Astrocyte (in vitro differentiated cells and primary cell): ENCODE results near the gene SORL1.

ENCODE experiments used
- EZH2 ChIP-seq: IDR thresholded peaks from 2 replicates; pipeline ENCODE4 v1.6.1; 2012; ENCODE audit warnings: mild to moderate bottlenecking, low read length, inconsistent platforms; ENCODE audit not compliant: insufficient read depth
- TF ChIP-seq, protein P1 (sequence below): IDR thresholded peaks from 2 replicates; pipeline ENCODE4 v1.5.1; 2011; ENCODE audit warnings: low read depth, mild to moderate bottlenecking, inconsistent platforms, low read length, moderate library complexity; ENCODE audit not compliant: insufficient read depth

GRCh38 chr11:121588747-121589146 is 136.6 kb downstream of the SORL1 start:
- TF ChIP-seq EZH2: no peak
- TF ChIP-seq, protein P1, sequence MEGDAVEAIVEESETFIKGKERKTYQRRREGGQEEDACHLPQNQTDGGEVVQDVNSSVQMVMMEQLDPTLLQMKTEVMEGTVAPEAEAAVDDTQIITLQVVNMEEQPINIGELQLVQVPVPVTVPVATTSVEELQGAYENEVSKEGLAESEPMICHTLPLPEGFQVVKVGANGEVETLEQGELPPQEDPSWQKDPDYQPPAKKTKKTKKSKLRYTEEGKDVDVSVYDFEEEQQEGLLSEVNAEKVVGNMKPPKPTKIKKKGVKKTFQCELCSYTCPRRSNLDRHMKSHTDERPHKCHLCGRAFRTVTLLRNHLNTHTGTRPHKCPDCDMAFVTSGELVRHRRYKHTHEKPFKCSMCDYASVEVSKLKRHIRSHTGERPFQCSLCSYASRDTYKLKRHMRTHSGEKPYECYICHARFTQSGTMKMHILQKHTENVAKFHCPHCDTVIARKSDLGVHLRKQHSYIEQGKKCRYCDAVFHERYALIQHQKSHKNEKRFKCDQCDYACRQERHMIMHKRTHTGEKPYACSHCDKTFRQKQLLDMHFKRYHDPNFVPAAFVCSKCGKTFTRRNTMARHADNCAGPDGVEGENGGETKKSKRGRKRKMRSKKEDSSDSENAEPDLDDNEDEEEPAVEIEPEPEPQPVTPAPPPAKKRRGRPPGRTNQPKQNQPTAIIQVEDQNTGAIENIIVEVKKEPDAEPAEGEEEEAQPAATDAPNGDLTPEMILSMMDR: no peak
